Thymus (tissue), 11 donors: ENCODE measurements around the gene MAGI2. TPM values are rescaled to one million over a fixed set of nuclear protein-coding genes. Genes with fewer than 3 reads are reported as not detected.

Experiments
- DNase-seq, 9 donors: peaks; one replicate each; pipeline ENCODE4 v3.0.0-alpha.2; 2013; ENCODE audit warnings: low spot score in 9 of 9, low read depth in 6 of 9, missing footprints in 1 of 9
- H3K27ac ChIP-seq, 2 donors: one replicate each; pipeline ENCODE4 v1.5.1; 2013; ENCODE audit warnings: control low read depth in 1 of 2, low read depth in 1 of 2, low read length in 1 of 2, mild to moderate bottlenecking in 1 of 2, moderate library complexity in 1 of 2
- H3K27me3 ChIP-seq, 2 donors: one replicate each; pipeline ENCODE4 v1.5.1; 2013; ENCODE audit warnings: low read length in 1 of 2; ENCODE audit not compliant: control insufficient read depth in 2 of 2, insufficient read depth in 1 of 2
- H3K36me3 ChIP-seq, 2 donors: one replicate each; pipeline ENCODE4 v1.5.1; 2013; ENCODE audit warnings: low read length in 1 of 2, mild to moderate bottlenecking in 1 of 2, moderate library complexity in 1 of 2; ENCODE audit not compliant: control insufficient read depth in 2 of 2, insufficient read depth in 2 of 2
- H3K4me1 ChIP-seq, 2 donors: one replicate each; pipeline ENCODE4 v1.5.1; 2013; ENCODE audit warnings: low read length in 2 of 2; ENCODE audit not compliant: control insufficient read depth in 2 of 2, insufficient read depth in 2 of 2
- H3K4me3 ChIP-seq, 2 donors: one replicate each; pipeline ENCODE4 v1.5.1; 2013; ENCODE audit warnings: low read length in 2 of 2, control low read depth in 1 of 2, mild to moderate bottlenecking in 1 of 2
- H3K9me3 ChIP-seq, 2 donors: one replicate each; pipeline ENCODE4 v1.5.1; 2013; ENCODE audit warnings: low read length in 1 of 2, mild to moderate bottlenecking in 1 of 2; ENCODE audit not compliant: control insufficient read depth in 2 of 2, insufficient read depth in 1 of 2
- whole genome bisulfite sequencing: extraction: QIAGEN DNeasy Blood & Tissue Kit; methylation state at CpG from one replicate; pipeline ENCODE4 v1.1.7; 2013; 5-methylcytosine and 5-hydroxymethylcytosine counted together
- polyA plus RNA-seq: library from polyadenylated mRNA; stranded (reverse); fragments of 200-250 nt; gene quantifications from one replicate; pipeline ENCODE4 v1.2.3, GENCODE V29; 2013
- total RNA-seq: library from RNA; stranded (reverse); fragments of 120-200 nt; gene quantifications from one replicate; pipeline ENCODE4 v1.2.4, GENCODE V29; 2013
- donor health status: healthy.

The MAGI2 gene
- total and polyA plus RNA-seq, 2 donors, result 0.42 to 1.7 TPM

GRCh38 chr7:78558566-78558965 is 894.9 kb downstream of the MAGI2 start:
- H3K27ac ChIP-seq, result no peak overlapping the region
- H3K4me3 ChIP-seq, result no peak overlapping the region
- H3K9me3 ChIP-seq, result no peaks in the 10 kb centered on the region
- H3K36me3 ChIP-seq, result no peaks in the 10 kb centered on the region
- no peak for DNase-seq
- 90% methylated on average over 3 of the region's 3 CpGs for WGBS
- no peaks in the 10 kb centered on the region for H3K27me3 ChIP-seq
- peaks cover 10 to 14% of the 10 kb centered on the region in 2 donors for H3K4me1 ChIP-seq

GRCh38 chr7:78543976-78544375 is 909.5 kb downstream of the MAGI2 start:
- Histone ChIP-seq H3K36me3 (no peaks in the 10 kb centered on the region), H3K9me3 (no peaks in the 10 kb centered on the region), H3K27ac (no peak overlapping the region), H3K4me3 (no peak overlapping the region), H3K4me1 (no peaks in the 10 kb centered on the region), H3K27me3 (no peaks in the 10 kb centered on the region)
- DNase-seq, result no peak
- WGBS, result 91% methylated on average over 1 of the region's 1 CpG

GRCh38 chr7:78542981-78543380 is 910.5 kb downstream of the MAGI2 start:
- Histone ChIP-seq H3K9me3 (no peaks in the 10 kb centered on the region), H3K27ac (no peak overlapping the region), H3K4me3 (no peak overlapping the region), H3K36me3 (no peaks in the 10 kb centered on the region), H3K27me3 (no peaks in the 10 kb centered on the region), H3K4me1 (no peaks in the 10 kb centered on the region)
- 94% methylated on average over 2 of the region's 2 CpGs for WGBS
- no peak for DNase-seq

GRCh38 chr7:78542541-78542940 is 910.9 kb downstream of the MAGI2 start:
- whole genome bisulfite sequencing, result 93% methylated on average over 5 of the region's 5 CpGs
- no peaks in the 10 kb centered on the region for H3K36me3 ChIP-seq
- H3K9me3 ChIP-seq, result no peaks in the 10 kb centered on the region
- no peak for DNase-seq
- no peak overlapping the region for H3K4me3 ChIP-seq
- H3K27me3 ChIP-seq, result no peaks in the 10 kb centered on the region
- no peak overlapping the region for H3K27ac ChIP-seq
- H3K4me1 ChIP-seq, result no peaks in the 10 kb centered on the region

GRCh38 chr7:78539825-78540224 is 913.6 kb downstream of the MAGI2 start:
- DNase-seq, result no peak
- H3K4me1 ChIP-seq, result no peaks in the 10 kb centered on the region
- 96% methylated on average over 6 of the region's 6 CpGs for WGBS
- no peak overlapping the region for H3K4me3 ChIP-seq
- no peak overlapping the region for H3K27ac ChIP-seq
- H3K27me3 ChIP-seq, result no peaks in the 10 kb centered on the region
- H3K9me3 ChIP-seq, result no peaks in the 10 kb centered on the region
- no peaks in the 10 kb centered on the region for H3K36me3 ChIP-seq

- 80% methylated on average over 7 of the region's 7 CpGs for WGBS
- no peak for DNase-seq
- no peaks in the 10 kb centered on the region for H3K9me3 ChIP-seq
These were observed 917.8 kb downstream of the MAGI2 start for GRCh38 chr7:78535655-78536054.

GRCh38 chr7:78530351-78530750 is 923.1 kb downstream of the MAGI2 start:
- DNase-seq, result no peak
- Histone ChIP-seq H3K4me3 (no peak overlapping the region), H3K36me3 (no peaks in the 10 kb centered on the region), H3K9me3 (no peaks in the 10 kb centered on the region), H3K27me3 (no peaks in the 10 kb centered on the region), H3K27ac (no peak overlapping the region), H3K4me1 (no peaks in the 10 kb centered on the region)
- 90% methylated on average over 4 of the region's 4 CpGs for WGBS

More at GRCh38 chr7:78535655-78536054, 917.8 kb downstream of the MAGI2 start:
- no peak overlapping the region for H3K4me3 ChIP-seq
- no peaks in the 10 kb centered on the region for H3K27me3 ChIP-seq
- H3K36me3 ChIP-seq, result no peaks in the 10 kb centered on the region
- no peaks in the 10 kb centered on the region for H3K4me1 ChIP-seq
- no peak overlapping the region for H3K27ac ChIP-seq

GRCh38 chr7:78529392-78529791 is 924.1 kb downstream of the MAGI2 start:
- Histone ChIP-seq H3K4me1 (no peaks in the 10 kb centered on the region), H3K36me3 (no peaks in the 10 kb centered on the region), H3K27ac (no peak overlapping the region), H3K4me3 (no peak overlapping the region), H3K27me3 (no peaks in the 10 kb centered on the region), H3K9me3 (no peaks in the 10 kb centered on the region)
- WGBS, result 91% methylated on average over 3 of the region's 3 CpGs
- no peak for DNase-seq

GRCh38 chr7:78528964-78529363 is 924.5 kb downstream of the MAGI2 start:
- Histone ChIP-seq H3K4me3 (no peak overlapping the region), H3K4me1 (no peaks in the 10 kb centered on the region), H3K9me3 (no peaks in the 10 kb centered on the region), H3K36me3 (no peaks in the 10 kb centered on the region), H3K27ac (no peak overlapping the region), H3K27me3 (no peaks in the 10 kb centered on the region)
- DNase-seq, result no peak
- WGBS, result 82% methylated on average over 3 of the region's 3 CpGs

GRCh38 chr7:78523930-78524329 is 929.5 kb downstream of the MAGI2 start:
- DNase-seq, result no peak
- 69% methylated on average over 5 of the region's 5 CpGs for WGBS
- Histone ChIP-seq H3K4me1 (no peaks in the 10 kb centered on the region), H3K27ac (no peak overlapping the region), H3K36me3 (no peaks in the 10 kb centered on the region), H3K27me3 (no peaks in the 10 kb centered on the region), H3K4me3 (no peak overlapping the region), H3K9me3 (no peaks in the 10 kb centered on the region)
